ENCODE data around the gene BACH2. TPM values are rescaled to one million over a fixed set of nuclear protein-coding genes. Genes with fewer than 3 reads are reported as not detected.

The BACH2 gene
- total RNA-seq, 1 donor from 2014 or later = 7.7 TPM

- Histone ChIP-seq H3K4me1 (peaks cover 2 to 9% of the 10 kb centered on the region in 2 donors), H3K36me3 (no peaks in the 10 kb centered on the region), H3K27me3 (no peaks in the 10 kb centered on the region), H3K9me3 (no peaks in the 10 kb centered on the region), H3K27ac (no peak overlapping the region), H3K4me3 (no peak overlapping the region)
- TF ChIP-seq CTCF (IDR thresholded peaks at IDR 0.05) = no peak
- DNase-seq (ENCODE audit: low spot score in 2 of 2) = no peak
- intact Hi-C loops (cut with DNase I) = no loop called here
These were observed 212.8 kb downstream of the BACH2 start for GRCh38 chr6:90083891-90084290.

GRCh38 chr6:90082847-90083246, 213.8 kb downstream of the BACH2 start:
- Histone ChIP-seq H3K9me3 (no peaks in the 10 kb centered on the region), H3K36me3 (no peaks in the 10 kb centered on the region), H3K4me1 (peaks cover 0 to 6% of the 10 kb centered on the region in 2 donors), H3K27me3 (no peaks in the 10 kb centered on the region), H3K4me3 (no peak overlapping the region), H3K27ac (no peak overlapping the region)
- intact Hi-C loops (cut with DNase I) = no loop called here
- DNase-seq (ENCODE audit: low spot score in 2 of 2) = no peak
- TF ChIP-seq CTCF (IDR thresholded peaks at IDR 0.05) = no peak

GRCh38 chr6:90080876-90081481, 215.7 kb downstream of the BACH2 start:
- no peaks in the 10 kb centered on the region for H3K9me3 ChIP-seq
- intact Hi-C loops (cut with DNase I) = no loop called here
- H3K36me3 ChIP-seq = no peaks in the 10 kb centered on the region
- TF ChIP-seq CTCF (IDR thresholded peaks at IDR 0.05) = no peak
- no peaks in the 10 kb centered on the region for H3K4me1 ChIP-seq
- no peak for DNase-seq (ENCODE audit: low spot score in 2 of 2)
- H3K4me3 ChIP-seq = no peak overlapping the region
- no peaks in the 10 kb centered on the region for H3K27me3 ChIP-seq
- H3K27ac ChIP-seq = no peak overlapping the region

- no peaks in the 10 kb centered on the region for H3K36me3 ChIP-seq
- H3K27me3 ChIP-seq = no peaks in the 10 kb centered on the region
- intact Hi-C loops (cut with DNase I) = no loop called here
- no peaks in the 10 kb centered on the region for H3K9me3 ChIP-seq
- H3K4me3 ChIP-seq = no peak overlapping the region
- no peak overlapping the region for H3K27ac ChIP-seq
- no peaks in the 10 kb centered on the region for H3K4me1 ChIP-seq
- DNase-seq (ENCODE audit: low spot score in 2 of 2) = no peak
- TF ChIP-seq CTCF (IDR thresholded peaks at IDR 0.05) = no peak
These were observed 216.8 kb downstream of the BACH2 start for GRCh38 chr6:90079560-90080490.

- Histone ChIP-seq H3K27me3 (no peaks in the 10 kb centered on the region), H3K4me3 (no peak overlapping the region), H3K9me3 (no peaks in the 10 kb centered on the region), H3K4me1 (no peaks in the 10 kb centered on the region), H3K27ac (no peak overlapping the region), H3K36me3 (no peaks in the 10 kb centered on the region)
- no peak for DNase-seq (ENCODE audit: low spot score in 2 of 2)
- intact Hi-C loops (cut with DNase I) = no loop called here
- TF ChIP-seq CTCF (IDR thresholded peaks at IDR 0.05) = no peak
These were observed 217.9 kb downstream of the BACH2 start for GRCh38 chr6:90078513-90079289.

Data from ascending aorta (tissue), 2 donors.